ENCODE results near the gene CD8A. TPM values are rescaled to one million over a fixed set of nuclear protein-coding genes. Genes with fewer than 3 reads are reported as not detected.

Gene CD8A
- polyA plus RNA-seq, 1 of the 3 experiments (the other 2 are of a cell fraction) = 0.05 TPM

DNA sequence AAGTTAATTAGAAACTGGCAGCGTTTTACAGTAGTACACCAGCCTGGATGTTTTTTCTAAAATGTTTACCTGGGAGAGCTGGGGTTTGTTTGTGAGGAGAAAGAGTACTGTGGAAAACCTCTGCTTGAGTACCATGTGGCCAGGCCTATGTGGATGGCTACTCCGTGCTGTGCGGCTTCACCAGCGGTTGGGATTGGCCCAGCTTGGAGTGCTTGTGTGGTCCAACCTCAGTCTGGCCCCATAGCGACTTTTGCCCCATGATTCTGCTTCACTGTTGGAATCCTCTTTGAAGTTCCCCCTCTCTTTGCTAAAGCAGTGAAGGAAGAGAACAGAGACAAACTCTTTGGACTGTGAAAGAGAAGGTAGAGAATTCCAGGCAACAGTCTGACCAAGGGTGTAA, 15.9 kb downstream of the CD8A start (continued):
- TF ChIP-seq, protein P1, sequence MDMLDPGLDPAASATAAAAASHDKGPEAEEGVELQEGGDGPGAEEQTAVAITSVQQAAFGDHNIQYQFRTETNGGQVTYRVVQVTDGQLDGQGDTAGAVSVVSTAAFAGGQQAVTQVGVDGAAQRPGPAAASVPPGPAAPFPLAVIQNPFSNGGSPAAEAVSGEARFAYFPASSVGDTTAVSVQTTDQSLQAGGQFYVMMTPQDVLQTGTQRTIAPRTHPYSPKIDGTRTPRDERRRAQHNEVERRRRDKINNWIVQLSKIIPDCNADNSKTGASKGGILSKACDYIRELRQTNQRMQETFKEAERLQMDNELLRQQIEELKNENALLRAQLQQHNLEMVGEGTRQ (IDR thresholded peaks at IDR 0.05; ENCODE audit: borderline replicate concordance, low read depth, low read length) = no peak

DNA sequence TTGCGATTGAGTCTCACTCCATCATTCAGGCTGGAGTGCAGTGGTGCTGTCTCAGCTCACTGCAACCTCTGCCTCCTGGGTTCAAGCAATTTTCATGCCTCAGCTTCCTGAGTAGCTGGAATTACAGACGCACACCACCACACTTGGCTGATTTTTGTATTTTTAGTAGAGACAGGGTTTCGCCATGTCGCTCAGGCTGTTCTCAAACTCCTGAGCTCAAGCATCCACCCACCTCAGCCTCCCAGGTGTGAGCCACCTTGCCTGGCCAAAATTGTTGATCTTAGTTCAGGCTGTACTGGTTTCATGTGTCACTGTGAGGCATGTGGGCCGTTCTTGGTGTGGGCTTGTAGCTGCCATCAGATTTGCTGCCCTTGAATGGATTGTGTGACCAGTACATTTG, 18.1 kb downstream of the CD8A start:
- Histone ChIP-seq H3K27ac (ENCODE audit: low read depth in 2 of 2, low read length in 1 of 2) (no peak overlapping the region), H3K36me3 (replicated peaks in 1 of 2; ENCODE audit: control insufficient read depth in 1 of 2, insufficient read depth in 2 of 2, low read length in 1 of 2) (peaks cover 11 to 52% of the 10 kb centered on the region in 2 experiments), H3K9ac (no peak overlapping the region), H3K9me2 (no peaks in the 10 kb centered on the region), H3K4me1 (ENCODE audit: control insufficient read depth in 1 of 2, insufficient read depth in 2 of 2, low read depth in 1 of 2, low read length in 1 of 2) (peaks cover 0 to 3% of the 10 kb centered on the region in 2 experiments; a peak in 1 of 4 replicates), H3K4me2 (no peak overlapping the region), H3K9me3 (no peaks in the 10 kb centered on the region), H3K4me3 (ENCODE audit: low read depth in 2 of 2, low read length in 1 of 2) (no peak overlapping the region), H2AFZ (ENCODE audit: low read depth) (no peak overlapping the region), H3F3A (replicated peaks; ENCODE audit: insufficient read depth) (no peaks in the 10 kb centered on the region), H3K27me3 (ENCODE audit: insufficient read depth) (no peaks in the 10 kb centered on the region), H4K20me1 (ENCODE audit: insufficient read depth) (no peaks in the 10 kb centered on the region), H3K79me2 (ENCODE audit: insufficient read depth) (no peaks in the 10 kb centered on the region)
- CTCF ChIA-PET = interaction anchor here (0.6 to 1.2 kb wide), 3 partner anchors 14 to 163 kb away, joined by 3 read pairs; no protein-coding TSS in a partner anchor
- TF ChIP-seq POLR2AphosphoS5 (IDR thresholded peaks at IDR 0.05; ENCODE audit: low read depth, low read length) (no peak), SMC3 (IDR thresholded peaks at IDR 0.05; ENCODE audit: low read depth, low read length) (no peak), FOXM1 (IDR thresholded peaks at IDR 0.05; ENCODE audit: low read depth) (no peak), MXI1 (IDR thresholded peaks at IDR 0.05; ENCODE audit: low read depth, low read length) (no peak), NRF1 (IDR thresholded peaks at IDR 0.05; ENCODE audit: low read depth, low read length) (no peak), MEF2A (IDR thresholded peaks at IDR 0.05; ENCODE audit: borderline replicate concordance, low read depth) (no peak), CHD2 (IDR thresholded peaks at IDR 0.05; ENCODE audit: low read length, partially characterized antibody) (no peak), USF1 (IDR thresholded peaks at IDR 0.05; ENCODE audit: borderline replicate concordance, low read depth) (no peak), CTCF (IDR thresholded peaks at IDR 0.05) (no peak), GABPA (IDR thresholded peaks at IDR 0.05; ENCODE audit: low read depth) (no peak), YY1 (IDR thresholded peaks at IDR 0.05; ENCODE audit: low read depth) (no peak)
- TF ChIP-seq, protein P2, sequence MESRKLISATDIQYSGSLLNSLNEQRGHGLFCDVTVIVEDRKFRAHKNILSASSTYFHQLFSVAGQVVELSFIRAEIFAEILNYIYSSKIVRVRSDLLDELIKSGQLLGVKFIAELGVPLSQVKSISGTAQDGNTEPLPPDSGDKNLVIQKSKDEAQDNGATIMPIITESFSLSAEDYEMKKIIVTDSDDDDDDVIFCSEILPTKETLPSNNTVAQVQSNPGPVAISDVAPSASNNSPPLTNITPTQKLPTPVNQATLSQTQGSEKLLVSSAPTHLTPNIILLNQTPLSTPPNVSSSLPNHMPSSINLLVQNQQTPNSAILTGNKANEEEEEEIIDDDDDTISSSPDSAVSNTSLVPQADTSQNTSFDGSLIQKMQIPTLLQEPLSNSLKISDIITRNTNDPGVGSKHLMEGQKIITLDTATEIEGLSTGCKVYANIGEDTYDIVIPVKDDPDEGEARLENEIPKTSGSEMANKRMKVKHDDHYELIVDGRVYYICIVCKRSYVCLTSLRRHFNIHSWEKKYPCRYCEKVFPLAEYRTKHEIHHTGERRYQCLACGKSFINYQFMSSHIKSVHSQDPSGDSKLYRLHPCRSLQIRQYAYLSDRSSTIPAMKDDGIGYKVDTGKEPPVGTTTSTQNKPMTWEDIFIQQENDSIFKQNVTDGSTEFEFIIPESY (IDR thresholded peaks at IDR 0.05; ENCODE audit: borderline replicate concordance, low read depth) = no peak
- POLR2A ChIA-PET = no interaction called here
- no peak for DNase-seq
- 88% methylated on average over 5 of the region's 5 CpGs for WGBS (ENCODE audit: low lambda C conversion rate)
